ENCODE results near the gene FRMD8. TPM values are rescaled to one million over a fixed set of nuclear protein-coding genes. Genes with fewer than 3 reads are reported as not detected.
A peak's percentile ranks its signal among the peaks of the same experiment; 100 is the strongest.

The FRMD8 gene
- total RNA-seq, 1 donor from 2014 or later: 8.4 TPM

- no peaks in the 10 kb centered on the region for H3K9me3 ChIP-seq (ENCODE audit: control insufficient read depth in 3 of 3, low read length in 3 of 3)
- no peaks in the 10 kb centered on the region for H3K27me3 ChIP-seq (ENCODE audit: control insufficient read depth in 3 of 3, insufficient read depth in 3 of 3, low read length in 3 of 3)
- H3K4me1 ChIP-seq (ENCODE audit: control insufficient read depth in 3 of 3, insufficient read depth in 3 of 3, low read length in 3 of 3): peaks cover 51 to 68% (median 60%) of the 10 kb centered on the region in 3 donors
- peaks cover 55 to 80% (median 69%) of the 10 kb centered on the region in 3 donors for H3K36me3 ChIP-seq (ENCODE audit: control insufficient read depth in 3 of 3, insufficient read depth in 3 of 3, low read length in 3 of 3)
- H3K9ac ChIP-seq (ENCODE audit: low read depth in 1 of 3, low read length in 3 of 3): peak overlapping the region; percentile 18 to 54 (median 20)
- peak overlapping the region; percentile 18 to 55 (median 49) for H3K4me3 ChIP-seq (ENCODE audit: low read length in 3 of 3)
- peak overlapping the region; percentile 37 for H3K27ac ChIP-seq (ENCODE audit: low read depth, low read length)
Observed at GRCh38 chr11:65435411-65435931, 49.0 kb downstream of the FRMD8 start.

GRCh38 chr11:65435981-65436411 lies 49.6 kb downstream of the FRMD8 start:
- H3K4me1 ChIP-seq (ENCODE audit: control insufficient read depth in 3 of 3, insufficient read depth in 3 of 3, low read length in 3 of 3): peaks cover 52 to 67% (median 63%) of the 10 kb centered on the region in 3 donors
- H3K9me3 ChIP-seq (ENCODE audit: control insufficient read depth in 3 of 3, low read length in 3 of 3): no peaks in the 10 kb centered on the region
- H3K27me3 ChIP-seq (ENCODE audit: control insufficient read depth in 3 of 3, insufficient read depth in 3 of 3, low read length in 3 of 3): no peaks in the 10 kb centered on the region
- peak overlapping the region; percentile 18 to 55 (median 49) for H3K4me3 ChIP-seq (ENCODE audit: low read length in 3 of 3)
- H3K9ac ChIP-seq (ENCODE audit: low read depth in 1 of 3, low read length in 3 of 3): peak overlapping the region in 2 of 3 donors; percentile 52 to 54
- peaks cover 58 to 80% (median 70%) of the 10 kb centered on the region in 3 donors for H3K36me3 ChIP-seq (ENCODE audit: control insufficient read depth in 3 of 3, insufficient read depth in 3 of 3, low read length in 3 of 3)
- peak overlapping the region; percentile 37 for H3K27ac ChIP-seq (ENCODE audit: low read depth, low read length)

- Histone ChIP-seq H3K27me3 (ENCODE audit: control insufficient read depth in 3 of 3, insufficient read depth in 3 of 3, low read length in 3 of 3) (no peaks in the 10 kb centered on the region), H3K4me1 (ENCODE audit: control insufficient read depth in 3 of 3, insufficient read depth in 3 of 3, low read length in 3 of 3) (peaks cover 50 to 66% (median 64%) of the 10 kb centered on the region in 3 donors), H3K27ac (ENCODE audit: low read depth, low read length) (peak overlapping the region; percentile 37), H3K36me3 (ENCODE audit: control insufficient read depth in 3 of 3, insufficient read depth in 3 of 3, low read length in 3 of 3) (peaks cover 60 to 79% (median 72%) of the 10 kb centered on the region in 3 donors), H3K9me3 (ENCODE audit: control insufficient read depth in 3 of 3, low read length in 3 of 3) (no peaks in the 10 kb centered on the region), H3K9ac (ENCODE audit: low read depth in 1 of 3, low read length in 3 of 3) (peak overlapping the region in 2 of 3 donors; percentile 17 to 52), H3K4me3 (ENCODE audit: low read length in 3 of 3) (peak overlapping the region in 2 of 3 donors; percentile 39 to 49)
Observed at GRCh38 chr11:65436412-65437032, 50.1 kb downstream of the FRMD8 start.

- H3K4me1 ChIP-seq (ENCODE audit: control insufficient read depth in 3 of 3, insufficient read depth in 3 of 3, low read length in 3 of 3): peaks cover 56 to 71% (median 64%) of the 10 kb centered on the region in 3 donors
Observed at GRCh38 chr11:65437436-65438227, 51.2 kb downstream of the FRMD8 start.

GRCh38 chr11:65438257-65439151 lies 52.1 kb downstream of the FRMD8 start:
- H3K4me3 ChIP-seq (ENCODE audit: low read length in 3 of 3): peak overlapping the region in 1 of 3 donors; percentile 48
- no peaks in the 10 kb centered on the region for H3K9me3 ChIP-seq (ENCODE audit: control insufficient read depth in 3 of 3, low read length in 3 of 3)
- H3K27ac ChIP-seq (ENCODE audit: low read depth, low read length): peak overlapping the region; percentile 20
- no peaks in the 10 kb centered on the region for H3K27me3 ChIP-seq (ENCODE audit: control insufficient read depth in 3 of 3, insufficient read depth in 3 of 3, low read length in 3 of 3)
- peak overlapping the region in 2 of 3 donors; percentile 28 to 66 for H3K9ac ChIP-seq (ENCODE audit: low read depth in 1 of 3, low read length in 3 of 3)
- H3K36me3 ChIP-seq (ENCODE audit: control insufficient read depth in 3 of 3, insufficient read depth in 3 of 3, low read length in 3 of 3): peaks cover 72 to 75% (median 75%) of the 10 kb centered on the region in 3 donors
- peaks cover 62 to 73% (median 68%) of the 10 kb centered on the region in 3 donors for H3K4me1 ChIP-seq (ENCODE audit: control insufficient read depth in 3 of 3, insufficient read depth in 3 of 3, low read length in 3 of 3)

More at GRCh38 chr11:65437436-65438227, 51.2 kb downstream of the FRMD8 start:
- H3K27ac ChIP-seq (ENCODE audit: low read depth, low read length): peak overlapping the region; percentile 52
- H3K9me3 ChIP-seq (ENCODE audit: control insufficient read depth in 3 of 3, low read length in 3 of 3): no peaks in the 10 kb centered on the region
- peaks cover 64 to 76% (median 75%) of the 10 kb centered on the region in 3 donors for H3K36me3 ChIP-seq (ENCODE audit: control insufficient read depth in 3 of 3, insufficient read depth in 3 of 3, low read length in 3 of 3)
- H3K9ac ChIP-seq (ENCODE audit: low read depth in 1 of 3, low read length in 3 of 3): peak overlapping the region; percentile 26 to 66 (median 28)
- peak overlapping the region in 2 of 3 donors; percentile 23 to 31 for H3K4me3 ChIP-seq (ENCODE audit: low read length in 3 of 3)
- H3K27me3 ChIP-seq (ENCODE audit: control insufficient read depth in 3 of 3, insufficient read depth in 3 of 3, low read length in 3 of 3): no peaks in the 10 kb centered on the region

- H3K4me1 ChIP-seq (ENCODE audit: control insufficient read depth in 3 of 3, insufficient read depth in 3 of 3, low read length in 3 of 3): peaks cover 62 to 74% (median 67%) of the 10 kb centered on the region in 3 donors
- H3K27me3 ChIP-seq (ENCODE audit: control insufficient read depth in 3 of 3, insufficient read depth in 3 of 3, low read length in 3 of 3): no peaks in the 10 kb centered on the region
- H3K9me3 ChIP-seq (ENCODE audit: control insufficient read depth in 3 of 3, low read length in 3 of 3): no peaks in the 10 kb centered on the region
- peak overlapping the region in 1 of 3 donors; percentile 27 for H3K4me3 ChIP-seq (ENCODE audit: low read length in 3 of 3)
- H3K9ac ChIP-seq (ENCODE audit: low read depth in 1 of 3, low read length in 3 of 3): no peak overlapping the region
- peaks cover 71 to 77% (median 74%) of the 10 kb centered on the region in 3 donors for H3K36me3 ChIP-seq (ENCODE audit: control insufficient read depth in 3 of 3, insufficient read depth in 3 of 3, low read length in 3 of 3)
- H3K27ac ChIP-seq (ENCODE audit: low read depth, low read length): peak overlapping the region; percentile 54
Observed at GRCh38 chr11:65439331-65440181, 53.1 kb downstream of the FRMD8 start.

GRCh38 chr11:65440831-65441499 lies 54.5 kb downstream of the FRMD8 start:
- peaks cover 53 to 71% (median 55%) of the 10 kb centered on the region in 3 donors for H3K4me1 ChIP-seq (ENCODE audit: control insufficient read depth in 3 of 3, insufficient read depth in 3 of 3, low read length in 3 of 3)
- peaks cover 63 to 70% (median 69%) of the 10 kb centered on the region in 3 donors for H3K36me3 ChIP-seq (ENCODE audit: control insufficient read depth in 3 of 3, insufficient read depth in 3 of 3, low read length in 3 of 3)
- H3K27me3 ChIP-seq (ENCODE audit: control insufficient read depth in 3 of 3, insufficient read depth in 3 of 3, low read length in 3 of 3): no peaks in the 10 kb centered on the region
- H3K9ac ChIP-seq (ENCODE audit: low read depth in 1 of 3, low read length in 3 of 3): peak overlapping the region in 2 of 3 donors; percentile 1 to 54
- no peaks in the 10 kb centered on the region for H3K9me3 ChIP-seq (ENCODE audit: control insufficient read depth in 3 of 3, low read length in 3 of 3)
- H3K4me3 ChIP-seq (ENCODE audit: low read length in 3 of 3): no peak overlapping the region
- peak overlapping the region; percentile 46 for H3K27ac ChIP-seq (ENCODE audit: low read depth, low read length)

GRCh38 chr11:65442842-65443331 lies 56.5 kb downstream of the FRMD8 start:
- peaks cover 48 to 57% (median 55%) of the 10 kb centered on the region in 3 donors for H3K36me3 ChIP-seq (ENCODE audit: control insufficient read depth in 3 of 3, insufficient read depth in 3 of 3, low read length in 3 of 3)
- peak overlapping the region; percentile 56 for H3K27ac ChIP-seq (ENCODE audit: low read depth, low read length)
- no peaks in the 10 kb centered on the region for H3K9me3 ChIP-seq (ENCODE audit: control insufficient read depth in 3 of 3, low read length in 3 of 3)
- H3K9ac ChIP-seq (ENCODE audit: low read depth in 1 of 3, low read length in 3 of 3): peak overlapping the region; percentile 18 to 57 (median 21)
- H3K4me1 ChIP-seq (ENCODE audit: control insufficient read depth in 3 of 3, insufficient read depth in 3 of 3, low read length in 3 of 3): peaks cover 40 to 57% (median 44%) of the 10 kb centered on the region in 3 donors
- no peaks in the 10 kb centered on the region for H3K27me3 ChIP-seq (ENCODE audit: control insufficient read depth in 3 of 3, insufficient read depth in 3 of 3, low read length in 3 of 3)
- peak overlapping the region in 2 of 3 donors; percentile 33 to 35 for H3K4me3 ChIP-seq (ENCODE audit: low read length in 3 of 3)

Data from skeletal muscle tissue (tissue), 4 donors.